HEK293T (cell line): Measurements from ENCODE around the gene LIMCH1.

Experiments used
- BHLHE40 ChIP-seq: fragments of 450-650 bp; IDR thresholded peaks from 2 replicates; pipeline ENCODE4 v1.6.1; 2016; ENCODE audit warnings: mild to moderate bottlenecking, moderate library complexity, borderline replicate concordance
- FOXA1 ChIP-seq: fragments of 450-650 bp; IDR thresholded peaks from 2 replicates; pipeline ENCODE4 v1.6.1; 2016; ENCODE audit warnings: mild to moderate bottlenecking
- L3MBTL2 ChIP-seq: fragments of 450-650 bp; conservative IDR thresholded peaks from 2 replicates; pipeline ENCODE4 v1.6.1; 2016; ENCODE audit warnings: mild to moderate bottlenecking
- SP1 ChIP-seq: fragments of 450-650 bp; IDR thresholded peaks from 2 replicates; pipeline ENCODE4 v1.6.1; 2017
- SUZ12 ChIP-seq: fragments of 450-650 bp; IDR thresholded peaks from 2 replicates; pipeline ENCODE4 v1.6.1; 2016; ENCODE audit warnings: mild to moderate bottlenecking
- TARDBP ChIP-seq: fragments of 450-650 bp; IDR thresholded peaks from 2 replicates; pipeline ENCODE4 v1.6.1; 2016

GRCh38 chr4:41498177-41498576, 39.8 kb upstream of the LIMCH1 start:
- no peak for TF ChIP-seq SUZ12
- no peak for TF ChIP-seq L3MBTL2
- no peak for TF ChIP-seq TARDBP
- TF ChIP-seq SP1 = no peak
- no peak for TF ChIP-seq BHLHE40
- no peak for TF ChIP-seq FOXA1
